HepG2 (cell line): ENCODE measurements around the gene SIVA1. TPM values are rescaled to one million over a fixed set of nuclear protein-coding genes. Genes with fewer than 3 reads are reported as not detected.

ENCODE experiments used
- DR1 ChIP-seq: sonication (generic); formaldehyde crosslinking; IDR thresholded peaks from 2 replicates; pipeline ENCODE4 v1.8.0; 2021; ENCODE audit warnings: mild to moderate bottlenecking, missing genetic modification reagents, inconsistent platforms
- KLF15 ChIP-seq: sonication (generic); formaldehyde crosslinking; IDR thresholded peaks from 2 replicates; pipeline ENCODE4 v1.8.1; 2023; ENCODE audit warnings: borderline replicate concordance, mild to moderate bottlenecking, inconsistent platforms, missing genetic modification reagents, mixed read lengths
- MATR3 ChIP-seq: sonication (generic); formaldehyde crosslinking; IDR thresholded peaks from 2 replicates; pipeline ENCODE4 v1.4.0; 2020; ENCODE audit warnings: missing genetic modification reagents
- MED1 ChIP-seq: sonication (generic); formaldehyde crosslinking; IDR thresholded peaks from 2 replicates; pipeline ENCODE4 v1.4.0; 2020; ENCODE audit warnings: missing genetic modification reagents
- RBFOX2 ChIP-seq: fragments of 200-400 bp; formaldehyde crosslinking; IDR thresholded peaks from 2 replicates; pipeline ENCODE4 v1.6.1; 2017; ENCODE audit warnings: low read depth, mild to moderate bottlenecking, low read length
- THRA ChIP-seq: sonication (generic); formaldehyde crosslinking; IDR thresholded peaks from 2 replicates; pipeline ENCODE4 v1.4.0; 2020; ENCODE audit warnings: missing genetic modification reagents, borderline replicate concordance
- TOE1 ChIP-seq: sonication (generic); formaldehyde crosslinking; IDR thresholded peaks from 2 replicates; pipeline ENCODE4 v1.4.0; 2020; ENCODE audit warnings: mild to moderate bottlenecking, missing genetic modification reagents
- ZBTB33 ChIP-seq: sonication (generic); formaldehyde crosslinking; IDR thresholded peaks from 2 replicates; pipeline ENCODE4 v1.4.0; 2020; ENCODE audit warnings: missing genetic modification reagents
- ZBTB43 ChIP-seq: sonication (generic); formaldehyde crosslinking; conservative IDR thresholded peaks from 2 replicates; pipeline ENCODE4 v1.4.0; 2020; ENCODE audit warnings: missing genetic modification reagents
- ZNF142 ChIP-seq: sonication (generic); formaldehyde crosslinking; IDR thresholded peaks from 2 replicates; pipeline ENCODE4 v1.4.0; 2020; ENCODE audit warnings: missing genetic modification reagents
- ZNF256 ChIP-seq: sonication (generic); formaldehyde crosslinking; conservative IDR thresholded peaks from 2 replicates; pipeline ENCODE4 v1.4.0; 2020; ENCODE audit warnings: missing genetic modification reagents
- ZNF766 ChIP-seq: sonication (generic); formaldehyde crosslinking; IDR thresholded peaks from 2 replicates; pipeline ENCODE4 v1.5.0; 2020; ENCODE audit warnings: missing genetic modification reagents, borderline replicate concordance
- polyA plus RNA-seq, 8 experiments: library from polyadenylated mRNA; depleted of rRNA in 3 of 8; stranded (reverse) in 7 of 8; unstranded in 1 of 8; fragments of >200 nt; fragmentation: Illumina TruSeq in 4 of 8; extraction: Trizol in 4 of 8; gene quantifications; 2 replicates each; pipeline versions ENCODE4 v1.2.1 to v1.2.3, GENCODE V29; 2011 to 2016; ENCODE audit warnings: low read depth in 4 of 8, missing spikeins in 1 of 8, mixed read lengths in 1 of 8; ENCODE audit not compliant: insufficient read depth in 1 of 8
- total RNA-seq, 5 experiments: library from RNA; depleted of rRNA; stranded (reverse); fragments of >200 nt; fragmentation: Illumina TruSeq; extraction: Trizol; gene quantifications; 2 replicates each; pipeline ENCODE4 v1.2.3, GENCODE V29; 2016; ENCODE audit warnings: low read depth in 1 of 5
- TF ChIP-seq, protein P1 (sequence below): sonication (generic); formaldehyde crosslinking; IDR thresholded peaks from 2 replicates; pipeline ENCODE4 v1.5.0; 2020; ENCODE audit warnings: mild to moderate bottlenecking, missing genetic modification reagents, moderate library complexity
- TF ChIP-seq, protein P2 (sequence below): sonication (generic); formaldehyde crosslinking; IDR thresholded peaks from 2 replicates; pipeline ENCODE4 v1.4.0; 2020; ENCODE audit warnings: missing genetic modification reagents

Gene SIVA1
- total and polyA plus RNA-seq, 2 of the 13 experiments (the other 11 are each of a cell fraction or from before 2014, with no cell fraction given), result 123 to 186 TPM

- TF ChIP-seq MED1 (CRISPR knock-in tag), result no peak
- no peak for TF ChIP-seq DR1
- no peak for TF ChIP-seq MATR3 (CRISPR knock-in tag)
- TF ChIP-seq ZNF142 (CRISPR knock-in tag), result no peak
- no peak for TF ChIP-seq ZBTB43
- TF ChIP-seq THRA (CRISPR knock-in tag), result no peak
- TF ChIP-seq ZBTB33, result peak; percentile 49; the same call in 1 of the 2 replicates
- TF ChIP-seq, protein P1, sequence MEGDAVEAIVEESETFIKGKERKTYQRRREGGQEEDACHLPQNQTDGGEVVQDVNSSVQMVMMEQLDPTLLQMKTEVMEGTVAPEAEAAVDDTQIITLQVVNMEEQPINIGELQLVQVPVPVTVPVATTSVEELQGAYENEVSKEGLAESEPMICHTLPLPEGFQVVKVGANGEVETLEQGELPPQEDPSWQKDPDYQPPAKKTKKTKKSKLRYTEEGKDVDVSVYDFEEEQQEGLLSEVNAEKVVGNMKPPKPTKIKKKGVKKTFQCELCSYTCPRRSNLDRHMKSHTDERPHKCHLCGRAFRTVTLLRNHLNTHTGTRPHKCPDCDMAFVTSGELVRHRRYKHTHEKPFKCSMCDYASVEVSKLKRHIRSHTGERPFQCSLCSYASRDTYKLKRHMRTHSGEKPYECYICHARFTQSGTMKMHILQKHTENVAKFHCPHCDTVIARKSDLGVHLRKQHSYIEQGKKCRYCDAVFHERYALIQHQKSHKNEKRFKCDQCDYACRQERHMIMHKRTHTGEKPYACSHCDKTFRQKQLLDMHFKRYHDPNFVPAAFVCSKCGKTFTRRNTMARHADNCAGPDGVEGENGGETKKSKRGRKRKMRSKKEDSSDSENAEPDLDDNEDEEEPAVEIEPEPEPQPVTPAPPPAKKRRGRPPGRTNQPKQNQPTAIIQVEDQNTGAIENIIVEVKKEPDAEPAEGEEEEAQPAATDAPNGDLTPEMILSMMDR (CRISPR knock-in tag), result no peak
- TF ChIP-seq KLF15, result no peak
- TF ChIP-seq TOE1 (CRISPR knock-in tag), result no peak
- TF ChIP-seq ZNF766, result no peak
- no peak for TF ChIP-seq ZNF256
- peak; percentile 1; the same call in 1 of the 2 replicates for TF ChIP-seq RBFOX2
- TF ChIP-seq, protein P2, sequence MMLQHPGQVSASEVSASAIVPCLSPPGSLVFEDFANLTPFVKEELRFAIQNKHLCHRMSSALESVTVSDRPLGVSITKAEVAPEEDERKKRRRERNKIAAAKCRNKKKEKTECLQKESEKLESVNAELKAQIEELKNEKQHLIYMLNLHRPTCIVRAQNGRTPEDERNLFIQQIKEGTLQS (CRISPR knock-in tag), result no peak
These were observed 20.0 kb downstream of the SIVA1 start (continued) for GRCh38 chr14:104772707-104773504.
